Esophagus squamous epithelium (tissue), 4 donors: ENCODE measurements around the gene CROCC2.

Source experiments
- CTCF ChIP-seq, 6 experiments: fragments of 450-650 bp in 4 of 6; fragments of 200-600 bp in 2 of 6; sonication (generic) in 2 of 6; IDR thresholded peaks; one replicate each; pipeline ENCODE4 v1.5.1; 2016 to 2019; ENCODE audit warnings: antibody characterized with exemption in 6 of 6, mild to moderate bottlenecking in 4 of 6, moderate library complexity in 4 of 6
- POLR2A ChIP-seq, 4 donors: fragments of 450-650 bp; IDR thresholded peaks; one replicate each; pipeline ENCODE4 v1.6.1; 2017; ENCODE audit warnings: antibody characterized with exemption in 4 of 4, mild to moderate bottlenecking in 4 of 4, moderate library complexity in 3 of 4

DNA sequence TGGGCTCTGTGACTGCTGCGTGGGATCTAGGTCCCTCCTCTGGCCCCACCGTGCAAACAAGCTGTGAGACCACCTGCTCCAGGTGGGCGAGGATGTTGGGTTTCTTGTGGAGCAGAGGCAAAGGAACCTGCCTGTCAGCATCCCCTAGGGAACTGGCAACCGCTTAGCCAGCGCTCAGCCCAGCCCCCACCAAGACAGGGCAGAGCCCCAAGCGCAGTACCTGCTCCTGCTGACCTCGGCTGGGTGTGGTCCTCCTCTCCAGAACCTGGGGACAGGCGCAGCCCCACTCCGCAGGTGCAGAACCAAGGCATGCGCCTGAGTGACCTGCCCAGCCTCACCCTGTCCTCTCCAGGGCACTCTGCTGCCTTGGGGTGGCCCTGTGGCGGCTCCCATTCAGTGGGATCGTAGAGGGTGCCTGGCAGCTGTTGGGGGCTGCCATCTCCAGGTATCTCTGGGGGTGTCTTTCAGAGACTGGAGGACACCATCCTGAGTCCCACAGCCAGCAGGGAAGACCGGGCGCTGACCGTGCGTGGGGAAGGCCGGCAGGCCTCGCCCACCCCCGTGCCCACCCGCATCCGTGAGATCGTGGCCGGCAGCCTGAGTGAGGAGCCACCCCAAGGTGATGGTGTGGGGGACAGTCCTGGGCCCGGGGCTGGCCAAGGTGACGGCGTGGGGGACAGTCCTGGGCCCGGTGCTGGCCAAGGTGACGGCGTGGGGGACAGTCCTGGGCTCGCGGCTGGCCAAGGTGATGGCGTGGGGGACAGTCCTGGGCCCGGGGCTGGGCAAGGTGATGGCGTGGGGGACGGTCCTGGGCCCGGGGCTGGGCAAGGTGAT is 12.3 kb downstream of the CROCC2 start:
- TF ChIP-seq CTCF (IDR thresholded peaks at IDR 0.05): no peak
- no peak for TF ChIP-seq POLR2A (IDR thresholded peaks at IDR 0.05)
